Mucosa of stomach (tissue), 1 donor: ENCODE measurements around the gene CHN1.

Experiments used
- H3K27me3 ChIP-seq: one replicate; pipeline ENCODE4 v1.7.0; 2013; ENCODE audit warnings: mild to moderate bottlenecking, low read length; ENCODE audit not compliant: control insufficient read depth, insufficient read depth
- H3K36me3 ChIP-seq: one replicate; pipeline ENCODE4 v1.7.0; 2013; ENCODE audit warnings: low read length; ENCODE audit not compliant: control insufficient read depth, insufficient read depth
- H3K4me1 ChIP-seq: one replicate; pipeline ENCODE4 v1.7.0; 2013; ENCODE audit warnings: mild to moderate bottlenecking, low read length; ENCODE audit not compliant: control insufficient read depth, insufficient read depth
- H3K4me3 ChIP-seq: one replicate; pipeline ENCODE4 v1.7.0; 2013; ENCODE audit warnings: low read length
- H3K9ac ChIP-seq: one replicate; pipeline ENCODE4 v1.7.0; 2013; ENCODE audit warnings: mild to moderate bottlenecking, low read length, moderate library complexity
- H3K9me3 ChIP-seq: one replicate; pipeline ENCODE4 v1.7.0; 2013; ENCODE audit warnings: mild to moderate bottlenecking, low read length, moderate library complexity; ENCODE audit not compliant: control insufficient read depth
- donor health status: Pancreatic carcinoma.

Gene CHN1

GRCh38 chr2:174759381-174760065 is 245.7 kb downstream of the CHN1 start:
- Histone ChIP-seq H3K27me3 (no peaks in the 10 kb centered on the region), H3K9ac (no peak overlapping the region), H3K4me1 (no peaks in the 10 kb centered on the region), H3K36me3 (no peaks in the 10 kb centered on the region), H3K9me3 (no peaks in the 10 kb centered on the region), H3K4me3 (no peak overlapping the region)

GRCh38 chr2:174756743-174757142 is 248.4 kb downstream of the CHN1 start:
- Histone ChIP-seq H3K36me3 (no peaks in the 10 kb centered on the region), H3K4me3 (no peak overlapping the region), H3K4me1 (no peaks in the 10 kb centered on the region), H3K27me3 (no peaks in the 10 kb centered on the region), H3K9me3 (no peaks in the 10 kb centered on the region), H3K9ac (no peak overlapping the region)

- Histone ChIP-seq H3K4me1 (no peaks in the 10 kb centered on the region), H3K27me3 (no peaks in the 10 kb centered on the region)
Observed at GRCh38 chr2:174753038-174753633, 252.0 kb downstream of the CHN1 start.

GRCh38 chr2:174752403-174753037 is 252.7 kb downstream of the CHN1 start:
- Histone ChIP-seq H3K4me1 (no peaks in the 10 kb centered on the region), H3K27me3 (no peaks in the 10 kb centered on the region), H3K9me3 (no peaks in the 10 kb centered on the region), H3K36me3 (no peaks in the 10 kb centered on the region), H3K4me3 (no peak overlapping the region), H3K9ac (no peak overlapping the region)

More at GRCh38 chr2:174753038-174753633, 252.0 kb downstream of the CHN1 start:
- Histone ChIP-seq H3K9me3 (no peaks in the 10 kb centered on the region), H3K9ac (no peak overlapping the region), H3K36me3 (no peaks in the 10 kb centered on the region), H3K4me3 (no peak overlapping the region)

GRCh38 chr2:174750923-174751441 is 254.2 kb downstream of the CHN1 start:
- no peaks in the 10 kb centered on the region for H3K36me3 ChIP-seq
- H3K27me3 ChIP-seq = no peaks in the 10 kb centered on the region
- no peak overlapping the region for H3K9ac ChIP-seq
- no peaks in the 10 kb centered on the region for H3K9me3 ChIP-seq
- H3K4me3 ChIP-seq = no peak overlapping the region
- H3K4me1 ChIP-seq = no peaks in the 10 kb centered on the region

- Histone ChIP-seq H3K27me3 (no peaks in the 10 kb centered on the region), H3K36me3 (no peaks in the 10 kb centered on the region), H3K9me3 (no peaks in the 10 kb centered on the region), H3K4me1 (no peaks in the 10 kb centered on the region), H3K9ac (no peak overlapping the region), H3K4me3 (no peak overlapping the region)
Observed at GRCh38 chr2:174749793-174750192, 255.4 kb downstream of the CHN1 start.

GRCh38 chr2:174748948-174749347 is 256.2 kb downstream of the CHN1 start:
- Histone ChIP-seq H3K27me3 (no peaks in the 10 kb centered on the region), H3K9me3 (no peaks in the 10 kb centered on the region), H3K9ac (no peak overlapping the region), H3K36me3 (no peaks in the 10 kb centered on the region), H3K4me1 (no peaks in the 10 kb centered on the region), H3K4me3 (no peak overlapping the region)
